IMR-90 (cell line): ENCODE results near the gene PTCH1. TPM values are rescaled to one million over a fixed set of nuclear protein-coding genes. Genes with fewer than 3 reads are reported as not detected.

Experiments used
- ATAC-seq: fragments of 200-7000 bp; cut with Tn5 transposase; 2 replicates; pipeline ENCODE4 v1.9.1; 2020; ENCODE audit warnings: low read depth, mild to moderate bottlenecking, moderate library complexity
- BruUV-seq: library from RNA; stranded (reverse); fragments of 400-500 nt; replicated peaks from 2 replicates; lab custom pipeline; 2021; lab: Mats Ljungman, UMichigan
- CTCF ChIA-PET: fragments of 300-600 bp; formaldehyde crosslinking; extraction: SDS; loops from one replicate; lab custom pipeline; 2021; ENCODE audit warnings: antibody characterized with exemption; lab: Yijun Ruan, JAX
- POLR2A ChIA-PET: fragments of 300-600 bp; sonication (Branson Sonifier 250); formaldehyde crosslinking; loops from one replicate; lab custom pipeline; 2022; ENCODE audit warnings: antibody characterized with exemption; ENCODE audit not compliant: unreplicated experiment; lab: Charles Lee
- DNase-seq: peaks from one replicate; pipeline ENCODE4 v3.0.0; 2013
- H2AFZ ChIP-seq: replicated peaks from 2 replicates; pipeline ENCODE3; 2013; ENCODE audit warnings: low read length, mild to moderate bottlenecking; ENCODE audit not compliant: poor library complexity
- H2AK5ac ChIP-seq: 2 replicates; pipeline ENCODE4 v1.6.1; 2013; ENCODE audit warnings: low read depth, low read length, inconsistent platforms
- H2AK9ac ChIP-seq: replicated peaks from 2 replicates; pipeline ENCODE3; 2013; ENCODE audit warnings: mild to moderate bottlenecking, low read depth, low read length, moderate library complexity; ENCODE audit not compliant: poor library complexity
- H2BK120ac ChIP-seq: 2 replicates; pipeline ENCODE4 v1.6.1; 2013; ENCODE audit warnings: low read depth, low read length, inconsistent platforms
- H2BK15ac ChIP-seq: 3 replicates; pipeline ENCODE4 v1.6.1; 2013; ENCODE audit warnings: low read depth, low read length, inconsistent platforms
- H2BK20ac ChIP-seq: 2 replicates; pipeline ENCODE4 v1.6.1; 2013; ENCODE audit warnings: low read depth, mild to moderate bottlenecking, inconsistent platforms, low read length, moderate library complexity
- H2BK5ac ChIP-seq: 2 replicates; pipeline ENCODE4 v1.6.1; 2013; ENCODE audit warnings: mild to moderate bottlenecking, low read depth, low read length, inconsistent platforms; ENCODE audit not compliant: poor library complexity, severe bottlenecking
- H3K14ac ChIP-seq: replicated peaks from 2 replicates; pipeline ENCODE4 v1.6.1; 2013; ENCODE audit warnings: low read depth, low read length, inconsistent platforms
- H3K18ac ChIP-seq: 2 replicates; pipeline ENCODE4 v1.6.1; 2013; ENCODE audit warnings: low read depth, low read length, control low read depth
- H3K23ac ChIP-seq: 2 replicates; pipeline ENCODE4 v1.6.1; 2013; ENCODE audit warnings: low read depth, low read length, inconsistent platforms
- H3K27ac ChIP-seq: 2 replicates; pipeline ENCODE4 v1.5.1; 2013; ENCODE audit warnings: mild to moderate bottlenecking, control low read depth, low read length; ENCODE audit not compliant: insufficient read depth
- H3K27me3 ChIP-seq: 2 replicates; pipeline ENCODE4 v1.6.1; 2013; ENCODE audit warnings: low read length; ENCODE audit not compliant: control insufficient read depth, insufficient read depth
- H3K36me3 ChIP-seq: 2 replicates; pipeline ENCODE4 v1.6.1; 2013; ENCODE audit warnings: low read length, mixed read lengths; ENCODE audit not compliant: control insufficient read depth, insufficient read depth
- H3K4ac ChIP-seq: 2 replicates; pipeline ENCODE4 v1.6.1; 2013; ENCODE audit warnings: low read depth, low read length, inconsistent platforms
- H3K4me1 ChIP-seq: 2 replicates; pipeline ENCODE4 v1.6.1; 2013; ENCODE audit warnings: low read length, mixed read lengths; ENCODE audit not compliant: control insufficient read depth, insufficient read depth
- H3K4me2 ChIP-seq: 2 replicates; pipeline ENCODE4 v1.6.1; 2013; ENCODE audit warnings: low read depth, mild to moderate bottlenecking, control low read depth, low read length, moderate library complexity
- H3K4me3 ChIP-seq: 2 replicates; pipeline ENCODE4 v1.5.1; 2013; ENCODE audit warnings: low read depth, mild to moderate bottlenecking, control low read depth, low read length, moderate library complexity; ENCODE audit not compliant: insufficient read depth
- H3K56ac ChIP-seq: 2 replicates; pipeline ENCODE4 v1.6.1; 2013; ENCODE audit warnings: low read length, inconsistent platforms; ENCODE audit not compliant: insufficient read depth; ENCODE audit errors: extremely low read depth
- H3K79me1 ChIP-seq, 2 experiments: 2 replicates each; pipeline ENCODE4 v1.6.1; 2013; ENCODE audit warnings: low read length in 2 of 2, inconsistent platforms in 1 of 2, low read depth in 1 of 2
- H3K9ac ChIP-seq: 2 replicates; pipeline ENCODE4 v1.6.1; 2013; ENCODE audit warnings: low read depth, low read length, control low read depth
- H3K9me1 ChIP-seq: 2 replicates; pipeline ENCODE4 v1.6.1; 2013; ENCODE audit warnings: low read length, inconsistent platforms; ENCODE audit not compliant: insufficient read depth
- H3K9me3 ChIP-seq: 2 replicates; pipeline ENCODE4 v1.6.1; 2013; ENCODE audit warnings: low read length; ENCODE audit not compliant: control insufficient read depth, insufficient read depth
- H4K20me1 ChIP-seq: 2 replicates; pipeline ENCODE4 v1.6.1; 2013; ENCODE audit warnings: low read length, inconsistent platforms; ENCODE audit not compliant: insufficient read depth
- H4K5ac ChIP-seq: 2 replicates; pipeline ENCODE4 v1.6.1; 2013; ENCODE audit warnings: mild to moderate bottlenecking, low read depth, low read length, control low read depth
- H4K8ac ChIP-seq, 2 experiments: 2 replicates each; pipeline ENCODE4 v1.6.1; 2013; ENCODE audit warnings: low read depth in 2 of 2, low read length in 2 of 2, control low read depth in 1 of 2, inconsistent platforms in 1 of 2
- H4K91ac ChIP-seq: 2 replicates; pipeline ENCODE4 v1.6.1; 2013; ENCODE audit warnings: low read depth, low read length, inconsistent platforms; ENCODE audit not compliant: insufficient read depth
- BHLHE40 ChIP-seq: fragments of 150-350 bp; IDR thresholded peaks from 2 replicates; pipeline ENCODE4 v1.6.1; 2016; ENCODE audit warnings: mild to moderate bottlenecking, low read depth, low read length
- CEBPB ChIP-seq: IDR thresholded peaks from 2 replicates; pipeline ENCODE4 v1.6.1; 2012; ENCODE audit warnings: low read depth, low read length, improper control_type of control experiment
- CHD1 ChIP-seq: IDR thresholded peaks from 2 replicates; pipeline ENCODE4 v1.6.1; 2012; ENCODE audit warnings: low read depth, low read length, improper control_type of control experiment
- CTCF ChIP-seq: conservative IDR thresholded peaks from 2 replicates; pipeline ENCODE4 v1.5.1; 2012; ENCODE audit warnings: mild to moderate bottlenecking, low read depth, low read length, improper control_type of control experiment
- ELK1 ChIP-seq: fragments of 150-350 bp; IDR thresholded peaks from 2 replicates; pipeline ENCODE4 v1.6.1; 2016; ENCODE audit warnings: low read depth, mild to moderate bottlenecking, low read length, moderate library complexity, borderline replicate concordance
- FOS ChIP-seq: fragments of 150-350 bp; IDR thresholded peaks from 2 replicates; pipeline ENCODE4 v1.6.1; 2016; ENCODE audit warnings: low read depth, low read length
- MAFK ChIP-seq: IDR thresholded peaks from 2 replicates; pipeline ENCODE4 v1.6.1; 2012; ENCODE audit warnings: low read depth, low read length, improper control_type of control experiment
- MAZ ChIP-seq: IDR thresholded peaks from 2 replicates; pipeline ENCODE4 v1.6.1; 2012; ENCODE audit warnings: low read depth, mild to moderate bottlenecking, low read length, improper control_type of control experiment, moderate library complexity, borderline replicate concordance
- MXI1 ChIP-seq: IDR thresholded peaks from 2 replicates; pipeline ENCODE4 v1.6.1; 2012; ENCODE audit warnings: low read depth, mild to moderate bottlenecking, low read length, moderate library complexity, borderline replicate concordance
- NFE2L2 ChIP-seq: fragments of 150-350 bp; IDR thresholded peaks from 2 replicates; pipeline ENCODE4 v1.6.1; 2016; ENCODE audit warnings: low read depth, mild to moderate bottlenecking, low read length
- POLR2A ChIP-seq: IDR thresholded peaks from 2 replicates; pipeline ENCODE4 v1.6.1; 2012; ENCODE audit warnings: mild to moderate bottlenecking, low read depth, low read length
- RAD21 ChIP-seq: IDR thresholded peaks from 2 replicates; pipeline ENCODE4 v1.6.1; 2012; ENCODE audit warnings: low read length, improper control_type of control experiment
- RCOR1 ChIP-seq: IDR thresholded peaks from 2 replicates; pipeline ENCODE4 v1.6.1; 2012; ENCODE audit warnings: mild to moderate bottlenecking, low read length, improper control_type of control experiment; ENCODE audit not compliant: insufficient replicate concordance
- RFX5 ChIP-seq: IDR thresholded peaks from 2 replicates; pipeline ENCODE4 v1.8.0; 2012; ENCODE audit warnings: low read depth, mild to moderate bottlenecking, low read length, moderate library complexity
- SMC3 ChIP-seq: fragments of 150-350 bp; IDR thresholded peaks from 2 replicates; pipeline ENCODE4 v1.6.1; 2016; ENCODE audit warnings: low read depth, mild to moderate bottlenecking, antibody characterized with exemption, low read length, moderate library complexity
- USF2 ChIP-seq: fragments of 150-350 bp; IDR thresholded peaks from 2 replicates; pipeline ENCODE4 v1.6.1; 2017; ENCODE audit warnings: mild to moderate bottlenecking, antibody characterized with exemption, low read length, low read depth
- WGBS, 2 experiments: methylation state at CpG; one replicate each; pipeline versions ENCODE4 v1.1.5 to v1.1.7; 2013; ENCODE audit warnings: missing lambda C conversion rate in 2 of 2; ENCODE audit not compliant: insufficient read length in 1 of 2; ENCODE audit errors: extremely low coverage in 2 of 2; 5-methylcytosine and 5-hydroxymethylcytosine counted together
- dilution Hi-C: fragments of 300-500 bp; cut with HindIII; formaldehyde crosslinking; loops from one replicate; pipeline ENCODE4 v1.14.3; 2018; ENCODE audit warnings: low sequenced_read_pairs; ENCODE audit not compliant: unreplicated experiment
- in situ Hi-C: fragments of 300-500 bp; cut with MboI; formaldehyde crosslinking; loops from 3 replicates; pipeline ENCODE4 v1.14.3; 2019; ENCODE audit warnings: low sequenced_read_pairs, inconsistent platforms, mixed read lengths
- intact Hi-C: fragments of 100-400 bp; cut with micrococcal nuclease; formaldehyde crosslinking; loops from 2 replicates; pipeline ENCODE4 v1.10.0; 2022
- polyA plus RNA-seq, 3 experiments: library from polyadenylated mRNA; depleted of rRNA; stranded (reverse); fragments of >200 nt; gene quantifications; 2 replicates each; pipeline ENCODE4 v1.2.3, GENCODE V29; 2012; ENCODE audit warnings: low replicate concordance in 1 of 3
- total RNA-seq: library from RNA; depleted of rRNA; stranded (reverse); fragments of >200 nt; gene quantifications from 2 replicates; pipeline ENCODE4 v1.2.3, GENCODE V29; 2012

The PTCH1 gene
- total and polyA plus RNA-seq, 2 of the 4 experiments (the other 2 are of a cell fraction) = 4.1 to 5.0 TPM

- DNase-seq = peak; percentile 72
- TF ChIP-seq RCOR1 (no peak), FOS (no peak), MAZ (no peak), ELK1 (no peak), RFX5 (no peak), CEBPB (no peak), BHLHE40 (no peak), POLR2A (no peak), CTCF (no peak), MAFK (no peak), SMC3 (no peak), RAD21 (no peak), USF2 (no peak), NFE2L2 (no peak), CHD1 (no peak), MXI1 (no peak)
- Histone ChIP-seq H2BK20ac (no peak overlapping the region), H2AK9ac (no peak overlapping the region), H3K4me1 (peaks cover 7% of the 10 kb centered on the region), H4K8ac (no peak overlapping the region), H3K79me1 (no peaks in the 10 kb centered on the region), H3K14ac (no peak overlapping the region), H3K56ac (no peak overlapping the region), H2AK5ac (no peak overlapping the region), H3K27ac (no peak overlapping the region), H3K4me2 (no peak overlapping the region), H3K4me3 (no peak overlapping the region), H4K5ac (no peak overlapping the region), H3K4ac (no peak overlapping the region), H2BK120ac (no peak overlapping the region), H4K20me1 (no peaks in the 10 kb centered on the region), H2AFZ (no peak overlapping the region), H3K9me1 (no peaks in the 10 kb centered on the region), H3K9ac (no peak overlapping the region), H3K36me3 (no peaks in the 10 kb centered on the region), H3K27me3 (no peaks in the 10 kb centered on the region), H3K18ac (no peak overlapping the region), H2BK5ac (no peak overlapping the region), H2BK15ac (no peak overlapping the region), H3K23ac (no peak overlapping the region), H3K9me3 (peaks cover 10% of the 10 kb centered on the region), H4K91ac (no peak overlapping the region)
- dilution Hi-C loops (no loop called here), intact Hi-C loops (no loop called here), in situ Hi-C loops (no loop called here)
- no peak for ATAC-seq
- ChIA-PET POLR2A (no interaction called here), CTCF (no interaction called here)
- WGBS, 2 experiments = 80% methylated on average over 1 of the region's 10 CpGs; no CpG with 5 or more reads in 1 of the 2 experiments
- no TSS peak for BruUV-seq
Measured at GRCh38 chr9:95429096-95429495, 87.7 kb downstream of the PTCH1 start.
